Fibroblast of villous mesenchyme (primary cell): ENCODE measurements around the gene DIP2B. TPM values are rescaled to one million over a fixed set of nuclear protein-coding genes. Genes with fewer than 3 reads are reported as not detected.

ENCODE experiments used
- DNase-seq: peaks from one replicate; pipeline ENCODE4 v3.0.0-alpha.2; 2010; ENCODE audit warnings: low read depth
- H3K4me3 ChIP-seq: 2 replicates; pipeline ENCODE4 v1.5.1; 2011; ENCODE audit warnings: low read depth, mild to moderate bottlenecking, low read length
- CTCF ChIP-seq: IDR thresholded peaks from 2 replicates; pipeline ENCODE4 v1.5.1; 2012; ENCODE audit warnings: low read depth, mild to moderate bottlenecking, low read length; ENCODE audit not compliant: insufficient read depth
- total RNA-seq: library from RNA; depleted of rRNA; stranded (reverse); fragments of >200 nt; gene quantifications from 2 replicates; pipeline ENCODE4 v1.2.3, GENCODE V29; 2012

Gene DIP2B
- total RNA-seq, 1 donor, result 29.8 TPM

GRCh38 chr12:50655374-50655921 lies 150.7 kb downstream of the DIP2B start:
- no peak overlapping the region for H3K4me3 ChIP-seq
- DNase-seq, result peak; percentile 41
- no peak for TF ChIP-seq CTCF

- no peak for DNase-seq
- H3K4me3 ChIP-seq, result no peak overlapping the region
- no peak for TF ChIP-seq CTCF
These were observed 154.5 kb downstream of the DIP2B start for GRCh38 chr12:50659260-50659659.

- TF ChIP-seq CTCF, result no peak
- no peak for DNase-seq
- no peak overlapping the region for H3K4me3 ChIP-seq
These were observed 155.1 kb downstream of the DIP2B start for GRCh38 chr12:50659690-50660424.

- DNase-seq, result peak; percentile 14
- H3K4me3 ChIP-seq, result no peak overlapping the region
- TF ChIP-seq CTCF, result no peak
These were observed 155.6 kb downstream of the DIP2B start for GRCh38 chr12:50660425-50660822.

- TF ChIP-seq CTCF, result no peak
- no peak for DNase-seq
- H3K4me3 ChIP-seq, result no peak overlapping the region
These were observed 156.7 kb downstream of the DIP2B start for GRCh38 chr12:50661300-50662115.

GRCh38 chr12:50662116-50662510 lies 157.3 kb downstream of the DIP2B start:
- no peak for DNase-seq
- no peak for TF ChIP-seq CTCF
- no peak overlapping the region for H3K4me3 ChIP-seq
